Activated naive CD4-positive, alpha-beta T cell treated with anti-CD3 and anti-CD28 coated beads, Interleukin-2, amount 50 U/mL, for 24 hours (primary cell): ENCODE data around the gene TDP1.

Source experiments
- H3K27ac Mint-ChIP-seq: one replicate; pipeline ENCODE4 v1.8.0; 2021; ENCODE audit warnings: mild to moderate bottlenecking, mixed read lengths
- H3K27me3 Mint-ChIP-seq: one replicate; pipeline ENCODE4 v1.8.0; 2021; ENCODE audit warnings: mixed read lengths
- H3K36me3 Mint-ChIP-seq: one replicate; pipeline ENCODE4 v1.8.0; 2021; ENCODE audit warnings: mixed read lengths
- H3K4me1 Mint-ChIP-seq: one replicate; pipeline ENCODE4 v1.8.0; 2021; ENCODE audit warnings: mixed read lengths
- H3K4me3 Mint-ChIP-seq: one replicate; pipeline ENCODE4 v1.8.0; 2021; ENCODE audit warnings: mild to moderate bottlenecking, mixed read lengths
- H3K9me3 Mint-ChIP-seq: one replicate; pipeline ENCODE4 v1.8.0; 2021; ENCODE audit warnings: mixed read lengths

Gene TDP1

GRCh38 chr14:90045616-90046015 lies 89.9 kb downstream of the TDP1 start:
- H3K4me3 Mint-ChIP-seq, result no peak overlapping the region
- no peaks in the 10 kb centered on the region for H3K9me3 Mint-ChIP-seq
- no peaks in the 10 kb centered on the region for H3K27me3 Mint-ChIP-seq
- no peak overlapping the region for H3K27ac Mint-ChIP-seq
- H3K4me1 Mint-ChIP-seq, result peaks cover 15% of the 10 kb centered on the region
- peaks cover 24% of the 10 kb centered on the region for H3K36me3 Mint-ChIP-seq

- Mint-ChIP-seq H3K4me3 (no peak overlapping the region), H3K27ac (no peak overlapping the region), H3K4me1 (peaks cover 7% of the 10 kb centered on the region), H3K36me3 (peaks cover 8% of the 10 kb centered on the region), H3K27me3 (peaks cover 22% of the 10 kb centered on the region), H3K9me3 (no peaks in the 10 kb centered on the region)
These were observed 93.7 kb downstream of the TDP1 start for GRCh38 chr14:90049390-90049789.

- peaks cover 8% of the 10 kb centered on the region for H3K36me3 Mint-ChIP-seq
- H3K27ac Mint-ChIP-seq, result no peak overlapping the region
- no peak overlapping the region for H3K4me3 Mint-ChIP-seq
- H3K27me3 Mint-ChIP-seq, result peaks cover 30% of the 10 kb centered on the region
- peaks cover 7% of the 10 kb centered on the region for H3K4me1 Mint-ChIP-seq
- no peaks in the 10 kb centered on the region for H3K9me3 Mint-ChIP-seq
These were observed 94.5 kb downstream of the TDP1 start for GRCh38 chr14:90050271-90050670.

DNA sequence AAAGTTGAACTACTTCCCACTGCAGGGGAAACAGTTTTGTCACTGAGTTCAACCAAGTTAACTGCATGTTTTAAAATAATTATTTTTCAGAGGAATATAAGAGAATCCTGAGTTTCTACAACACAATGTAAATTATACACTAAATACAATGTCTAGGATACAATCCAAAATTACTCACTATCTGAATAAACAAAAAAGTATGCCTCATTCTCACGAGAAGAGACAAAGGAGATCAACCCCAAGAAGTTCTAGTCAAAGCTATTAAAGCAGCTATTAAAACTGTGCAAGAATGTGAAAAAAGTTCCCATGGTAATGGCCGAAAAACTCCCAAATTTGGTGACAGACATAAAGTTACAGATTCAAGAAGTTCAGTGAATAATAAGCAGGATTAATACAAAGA lies 97.3 kb downstream of the TDP1 start:
- H3K4me3 Mint-ChIP-seq, result no peak overlapping the region
- H3K9me3 Mint-ChIP-seq, result no peaks in the 10 kb centered on the region
- H3K4me1 Mint-ChIP-seq, result peaks cover under 1% of the 10 kb centered on the region
- H3K27me3 Mint-ChIP-seq, result peaks cover 45% of the 10 kb centered on the region
- peaks cover 4% of the 10 kb centered on the region for H3K36me3 Mint-ChIP-seq
- H3K27ac Mint-ChIP-seq, result no peak overlapping the region

DNA sequence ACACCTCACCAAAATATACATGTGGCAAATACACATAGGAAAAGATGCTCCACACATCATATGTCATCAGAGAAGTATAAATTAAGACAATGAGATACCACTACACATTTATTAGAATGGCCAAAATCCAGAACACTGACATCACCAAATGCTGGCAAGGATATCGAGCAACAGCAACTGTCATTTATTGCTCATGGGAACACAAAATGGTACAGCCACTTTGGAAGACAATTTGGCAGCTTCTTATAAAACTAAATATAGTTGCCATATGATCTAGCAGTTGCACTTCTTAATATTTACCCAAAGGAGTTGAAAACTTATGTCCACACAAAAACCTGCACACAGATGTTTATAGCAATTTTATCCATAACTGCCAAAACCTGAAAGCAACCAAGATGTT lies 99.1 kb downstream of the TDP1 start:
- peaks cover 59% of the 10 kb centered on the region for H3K27me3 Mint-ChIP-seq

GRCh38 chr14:90056826-90057225 lies 101.1 kb downstream of the TDP1 start:
- peaks cover 15% of the 10 kb centered on the region for H3K4me1 Mint-ChIP-seq
- no peak overlapping the region for H3K27ac Mint-ChIP-seq
- H3K9me3 Mint-ChIP-seq, result no peaks in the 10 kb centered on the region
- H3K27me3 Mint-ChIP-seq, result peaks cover 56% of the 10 kb centered on the region
- H3K4me3 Mint-ChIP-seq, result no peak overlapping the region
- peaks cover 2% of the 10 kb centered on the region for H3K36me3 Mint-ChIP-seq

More for the DNA sequence above, 99.1 kb downstream of the TDP1 start:
- Mint-ChIP-seq H3K4me1 (peaks cover 8% of the 10 kb centered on the region), H3K36me3 (peaks cover 5% of the 10 kb centered on the region), H3K27ac (no peak overlapping the region), H3K9me3 (no peaks in the 10 kb centered on the region), H3K4me3 (no peak overlapping the region)

- H3K4me3 Mint-ChIP-seq, result peak overlapping the region; percentile 72
- H3K27me3 Mint-ChIP-seq, result peaks cover 57% of the 10 kb centered on the region
- peaks cover 26% of the 10 kb centered on the region for H3K4me1 Mint-ChIP-seq
- H3K27ac Mint-ChIP-seq, result no peak overlapping the region
- H3K36me3 Mint-ChIP-seq, result peaks cover 2% of the 10 kb centered on the region
- H3K9me3 Mint-ChIP-seq, result no peaks in the 10 kb centered on the region
These were observed 103.2 kb downstream of the TDP1 start for GRCh38 chr14:90058876-90059458.

DNA sequence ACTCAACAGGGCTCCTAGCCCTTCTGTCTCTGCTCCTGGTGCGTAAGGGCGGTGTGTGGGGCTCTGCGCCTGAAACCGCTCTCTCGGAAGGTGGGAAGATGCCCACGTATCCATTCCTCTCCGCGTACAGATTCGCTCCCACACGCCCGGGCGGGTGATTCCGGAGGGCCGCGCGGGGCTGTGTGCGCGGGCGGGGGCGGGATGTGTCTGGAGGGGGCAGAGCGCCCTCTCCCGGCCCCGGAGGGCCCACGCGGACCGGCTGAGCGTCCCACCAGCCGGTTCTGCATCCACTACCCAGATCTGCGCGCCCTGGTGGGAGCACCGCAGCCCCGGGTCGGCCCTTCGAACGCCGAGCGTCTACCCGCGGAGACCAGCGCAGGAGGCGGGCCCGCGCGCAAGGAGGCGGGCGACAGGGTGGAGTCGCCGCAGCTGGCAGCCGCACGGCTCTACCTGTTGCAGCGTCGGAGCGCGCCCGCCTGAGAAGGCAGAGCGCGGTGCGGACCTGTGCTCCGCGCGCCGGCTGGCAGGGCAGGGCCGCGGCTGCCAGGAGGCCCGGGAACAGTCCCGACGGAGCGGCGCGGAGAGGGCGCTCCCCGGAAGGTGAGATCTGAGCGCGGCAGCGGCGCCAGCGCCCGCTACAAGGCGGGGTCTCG lies 104.7 kb downstream of the TDP1 start:
- Mint-ChIP-seq H3K27me3 (peaks cover 56% of the 10 kb centered on the region), H3K9me3 (no peaks in the 10 kb centered on the region), H3K36me3 (peaks cover 2% of the 10 kb centered on the region), H3K4me1 (peaks cover 26% of the 10 kb centered on the region), H3K27ac (no peak overlapping the region), H3K4me3 (peak overlapping the region; percentile 72)

- Mint-ChIP-seq H3K4me1 (peaks cover 26% of the 10 kb centered on the region), H3K27me3 (peaks cover 55% of the 10 kb centered on the region), H3K36me3 (peaks cover 2% of the 10 kb centered on the region), H3K4me3 (peak overlapping the region; percentile 72), H3K9me3 (no peaks in the 10 kb centered on the region), H3K27ac (no peak overlapping the region)
These were observed 105.4 kb downstream of the TDP1 start for GRCh38 chr14:90060965-90061684.

- Mint-ChIP-seq H3K27me3 (peaks cover 52% of the 10 kb centered on the region), H3K36me3 (peaks cover 2% of the 10 kb centered on the region), H3K4me1 (peaks cover 26% of the 10 kb centered on the region), H3K27ac (peak within 1 kb of the TSS; percentile 39), H3K9me3 (no peaks in the 10 kb centered on the region), H3K4me3 (peak within 1 kb of the TSS; percentile 86)
These were observed 106.0 kb downstream of the TDP1 start, which contains the start of gene KCNK13 for GRCh38 chr14:90061685-90062126. Gene KCNK13, plus strand, starts transcription at chr14:90061994. Its CDS starts 212 bp downstream, at chr14:90062206.

- H3K4me1 Mint-ChIP-seq, result peaks cover 26% of the 10 kb centered on the region
- H3K4me3 Mint-ChIP-seq, result peak overlapping the region; percentile 86
- H3K9me3 Mint-ChIP-seq, result no peaks in the 10 kb centered on the region
- peaks cover 2% of the 10 kb centered on the region for H3K36me3 Mint-ChIP-seq
- H3K27ac Mint-ChIP-seq, result peak overlapping the region; percentile 39
- H3K27me3 Mint-ChIP-seq, result peaks cover 50% of the 10 kb centered on the region
These were observed 106.5 kb downstream of the TDP1 start for GRCh38 chr14:90062127-90062794.

- Mint-ChIP-seq H3K27ac (no peak overlapping the region), H3K9me3 (no peaks in the 10 kb centered on the region), H3K4me3 (peak overlapping the region; percentile 86), H3K36me3 (peaks cover 2% of the 10 kb centered on the region), H3K27me3 (peaks cover 52% of the 10 kb centered on the region), H3K4me1 (peaks cover 26% of the 10 kb centered on the region)
These were observed 107.3 kb downstream of the TDP1 start for GRCh38 chr14:90062822-90063539.

DNA sequence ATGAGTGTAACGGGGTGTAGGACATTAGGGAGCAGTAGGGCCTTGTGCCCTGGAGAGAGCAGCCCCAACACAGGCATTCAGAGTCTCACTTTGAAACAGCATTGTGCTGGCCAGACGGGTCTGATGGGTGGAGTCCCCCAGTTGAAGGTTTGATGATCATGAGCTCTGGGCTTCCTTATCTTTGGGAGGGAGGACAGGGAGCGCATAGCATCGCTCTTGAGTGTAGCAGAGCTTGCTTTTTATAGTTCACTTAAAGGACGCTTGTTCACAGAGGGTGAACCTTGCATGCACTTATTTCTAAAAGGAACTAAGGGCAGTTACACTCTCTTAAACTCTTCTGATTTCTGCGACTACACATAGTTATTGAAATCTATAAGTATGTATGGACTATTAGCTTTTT lies 116.6 kb downstream of the TDP1 start:
- no peaks in the 10 kb centered on the region for H3K36me3 Mint-ChIP-seq
- no peak overlapping the region for H3K4me3 Mint-ChIP-seq
- no peaks in the 10 kb centered on the region for H3K9me3 Mint-ChIP-seq
- H3K27me3 Mint-ChIP-seq, result peaks cover 27% of the 10 kb centered on the region
- H3K4me1 Mint-ChIP-seq, result no peaks in the 10 kb centered on the region
- H3K27ac Mint-ChIP-seq, result no peak overlapping the region

- Mint-ChIP-seq H3K4me3 (no peak overlapping the region), H3K9me3 (no peaks in the 10 kb centered on the region), H3K27me3 (peaks cover 18% of the 10 kb centered on the region), H3K27ac (no peak overlapping the region), H3K4me1 (no peaks in the 10 kb centered on the region), H3K36me3 (no peaks in the 10 kb centered on the region)
These were observed 123.8 kb downstream of the TDP1 start for GRCh38 chr14:90079576-90079975.

DNA sequence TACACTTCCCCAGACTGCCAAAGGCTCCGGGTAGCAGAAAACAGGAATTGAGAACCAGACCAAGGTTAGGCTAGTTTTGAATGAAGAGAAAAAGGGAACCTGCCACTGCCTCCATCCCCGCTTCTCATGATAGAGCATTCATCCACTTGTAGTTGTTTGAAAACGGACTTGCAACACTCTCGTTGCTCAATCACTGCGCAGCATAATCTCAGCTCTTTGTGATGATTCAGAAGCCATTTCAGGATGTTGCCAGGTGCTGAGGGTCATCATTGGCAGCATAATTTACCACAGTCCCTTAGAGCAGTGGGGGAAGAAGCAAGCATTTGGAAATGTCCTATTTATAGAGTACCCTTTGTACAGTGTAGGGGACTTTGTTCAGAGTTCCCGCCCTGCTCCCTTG lies 131.7 kb downstream of the TDP1 start:
- H3K4me1 Mint-ChIP-seq, result no peaks in the 10 kb centered on the region
- peaks cover 2% of the 10 kb centered on the region for H3K36me3 Mint-ChIP-seq
- peaks cover 19% of the 10 kb centered on the region for H3K27me3 Mint-ChIP-seq
- H3K4me3 Mint-ChIP-seq, result no peak overlapping the region
- no peaks in the 10 kb centered on the region for H3K9me3 Mint-ChIP-seq
- no peak overlapping the region for H3K27ac Mint-ChIP-seq
